Activated CD8-positive, alpha-beta memory T cell treated with anti-CD3 and anti-CD28 coated beads, Interleukin-2, amount 50 U/mL, for 24 hours (primary cell): ENCODE data around the gene MPEG1.

Source experiments
- DNase-seq: peaks from one replicate; pipeline ENCODE4 v3.0.0-alpha.2; 2020; ENCODE audit errors: extremely low read depth

The MPEG1 gene

GRCh38 chr11:59171508-59172322 is 41.0 kb downstream of the MPEG1 start, which contains the start of gene DTX4:
Gene DTX4, plus strand, starts transcription at chr11:59172132. Its CDS starts 464 bp downstream, at chr11:59172596.
- peak; percentile 81 for DNase-seq

- DNase-seq, result no peak
These were observed 48.7 kb downstream of the MPEG1 start for GRCh38 chr11:59164028-59164427.
